Fibroblast of lung (primary cell): ENCODE results near the gene SCGB3A2.

Source experiments
- EZH2 ChIP-seq: IDR thresholded peaks from 2 replicates; pipeline ENCODE4 v1.5.1; 2012; ENCODE audit warnings: low read length, control low read depth, mild to moderate bottlenecking; ENCODE audit errors: missing control alignments
- TF ChIP-seq, protein P1 (sequence below), 2 donors: IDR thresholded peaks in 1 of 2; conservative IDR thresholded peaks in 1 of 2; 1 replicate in 1 of 2; 2 replicates in 1 of 2; pipeline ENCODE4 v1.5.1; 2011 to 2012; ENCODE audit warnings: low read length in 2 of 2, control low read depth in 1 of 2, inconsistent platforms in 1 of 2, low read depth in 1 of 2, mild to moderate bottlenecking in 1 of 2

DNA sequence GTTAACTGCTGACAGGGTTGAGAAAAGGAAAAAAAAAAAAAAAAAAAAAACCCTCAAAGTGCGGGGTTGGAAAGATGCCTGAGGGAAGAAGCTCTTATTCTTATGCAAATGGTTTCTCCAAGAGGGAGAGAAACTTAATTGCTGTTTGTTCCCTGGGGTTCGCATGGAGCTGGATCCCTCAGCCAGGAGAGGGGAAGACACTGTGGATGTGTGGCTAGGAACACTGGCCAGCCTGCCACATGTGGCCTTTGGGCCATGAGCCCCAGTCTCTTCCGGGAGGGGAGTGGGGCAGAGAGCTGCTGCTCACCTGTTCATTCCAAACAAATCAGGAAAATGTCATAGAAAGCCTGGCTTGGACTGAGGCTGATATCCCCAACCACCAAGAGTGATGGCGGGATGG lies 9.4 kb upstream of the SCGB3A2 start:
- TF ChIP-seq, protein P1, sequence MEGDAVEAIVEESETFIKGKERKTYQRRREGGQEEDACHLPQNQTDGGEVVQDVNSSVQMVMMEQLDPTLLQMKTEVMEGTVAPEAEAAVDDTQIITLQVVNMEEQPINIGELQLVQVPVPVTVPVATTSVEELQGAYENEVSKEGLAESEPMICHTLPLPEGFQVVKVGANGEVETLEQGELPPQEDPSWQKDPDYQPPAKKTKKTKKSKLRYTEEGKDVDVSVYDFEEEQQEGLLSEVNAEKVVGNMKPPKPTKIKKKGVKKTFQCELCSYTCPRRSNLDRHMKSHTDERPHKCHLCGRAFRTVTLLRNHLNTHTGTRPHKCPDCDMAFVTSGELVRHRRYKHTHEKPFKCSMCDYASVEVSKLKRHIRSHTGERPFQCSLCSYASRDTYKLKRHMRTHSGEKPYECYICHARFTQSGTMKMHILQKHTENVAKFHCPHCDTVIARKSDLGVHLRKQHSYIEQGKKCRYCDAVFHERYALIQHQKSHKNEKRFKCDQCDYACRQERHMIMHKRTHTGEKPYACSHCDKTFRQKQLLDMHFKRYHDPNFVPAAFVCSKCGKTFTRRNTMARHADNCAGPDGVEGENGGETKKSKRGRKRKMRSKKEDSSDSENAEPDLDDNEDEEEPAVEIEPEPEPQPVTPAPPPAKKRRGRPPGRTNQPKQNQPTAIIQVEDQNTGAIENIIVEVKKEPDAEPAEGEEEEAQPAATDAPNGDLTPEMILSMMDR (conservative IDR thresholded peaks at IDR 0.05 in 1 of 2, IDR thresholded peaks at IDR 0.05 in 1 of 2; ENCODE audit: low read depth in 1 of 2, low read length in 2 of 2): no peak
- no peak for TF ChIP-seq EZH2
